K562 (cell line): ENCODE results near the gene ZNF441. TPM values are rescaled to one million over a fixed set of nuclear protein-coding genes. Genes with fewer than 3 reads are reported as not detected.

Source experiments
- ATAC-seq: fragments of 200-7000 bp; cut with Tn5 transposase; 3 replicates; pipeline ENCODE4 v1.9.1; 2020; ENCODE audit warnings: moderate library complexity
- BruUV-seq: library from RNA; stranded (reverse); fragments of 400-500 nt; replicated peaks from 2 replicates; lab custom pipeline; 2021; lab: Mats Ljungman, UMichigan
- CTCF ChIA-PET: fragments of 300-600 bp; formaldehyde crosslinking; extraction: SDS; loops from one replicate; lab custom pipeline; 2021; ENCODE audit warnings: low intra/inter-chr PET ratio; lab: Yijun Ruan, JAX
- POLR2A ChIA-PET: fragments of 300-600, 350-650 bp; sonication (Branson Sonifier 250); formaldehyde crosslinking; extraction: SDS; loops from one replicate; lab custom pipeline; 2021; ENCODE audit warnings: antibody characterized with exemption, inconsistent platforms; lab: Yijun Ruan, JAX
- DNase-seq, 4 experiments: peaks; one replicate each; pipeline versions ENCODE4 v3.0.0 to v3.0.0-alpha.2; 2011 to 2018; ENCODE audit warnings: low spot score in 3 of 4, mixed read lengths in 3 of 4; ENCODE audit errors: extremely low read depth in 1 of 4
- FAIRE-seq: peaks from 2 replicates; lab custom pipeline; 2011; peaks lifted over from hg19 to GRCh38; lab: Jason Lieb, UNC
- H2AFZ ChIP-seq: 2 replicates; pipeline ENCODE4 v1.6.0; 2011; ENCODE audit warnings: low read depth, low read length, control low read depth, inconsistent platforms
- H3K27ac ChIP-seq: fragments of 200-600 bp; 3 replicates; pipeline ENCODE4 v1.8.0; 2011; ENCODE audit warnings: low read depth, mild to moderate bottlenecking, control low read depth, inconsistent platforms, low read length, moderate library complexity, mixed read lengths; ENCODE audit errors: extremely low read depth
- H3K27me3 ChIP-seq, 2 experiments: fragments of 300-600 bp in 1 of 2; 2 replicates in 1 of 2; 3 replicates in 1 of 2; pipeline versions ENCODE4 v1.6.0 to v1.8.0; 2011; ENCODE audit warnings: inconsistent platforms in 2 of 2, low read length in 2 of 2, mild to moderate bottlenecking in 1 of 2, mixed read lengths in 1 of 2, moderate library complexity in 1 of 2; ENCODE audit not compliant: control insufficient read depth in 2 of 2, insufficient read depth in 2 of 2
- H3K36me3 ChIP-seq: fragments of 300-600 bp; 3 replicates; pipeline ENCODE4 v1.8.0; 2011; ENCODE audit warnings: mild to moderate bottlenecking, low read length, inconsistent platforms; ENCODE audit not compliant: control insufficient read depth, insufficient read depth
- H3K4me1 ChIP-seq, 2 experiments: fragments of 200-600 bp in 1 of 2; replicated peaks in 1 of 2; 2 replicates in 1 of 2; 3 replicates in 1 of 2; pipeline versions ENCODE4 v1.5.1 to v1.8.0; 2011; ENCODE audit warnings: inconsistent platforms in 2 of 2, low read length in 2 of 2, mild to moderate bottlenecking in 1 of 2, mixed read lengths in 1 of 2, moderate library complexity in 1 of 2; ENCODE audit not compliant: control insufficient read depth in 2 of 2, insufficient read depth in 2 of 2
- H3K4me2 ChIP-seq: 2 replicates; pipeline ENCODE4 v1.6.1; 2011; ENCODE audit warnings: low read length, control low read depth, inconsistent platforms, mixed read lengths; ENCODE audit not compliant: insufficient read depth
- H3K4me3 ChIP-seq: fragments of 200-600 bp; sonication (generic), shearing (Covaris generic); 2 replicates; pipeline ENCODE4 v1.5.1; 2016; ENCODE audit warnings: control low read depth, inconsistent platforms
- H3K79me2 ChIP-seq: fragments of 200-600 bp; 3 replicates; pipeline ENCODE4 v1.8.0; 2011; ENCODE audit warnings: low read length, inconsistent platforms; ENCODE audit not compliant: control insufficient read depth, insufficient read depth
- H3K9ac ChIP-seq, 2 experiments: 2 replicates each; pipeline versions ENCODE4 v1.6.0 to v1.6.1; 2011; ENCODE audit warnings: low read depth in 2 of 2, low read length in 2 of 2, control low read depth in 1 of 2, inconsistent platforms in 1 of 2, mild to moderate bottlenecking in 1 of 2, mixed read lengths in 1 of 2; ENCODE audit not compliant: insufficient read depth in 1 of 2
- H3K9me1 ChIP-seq: one replicate; pipeline ENCODE4 v1.6.0; 2011; ENCODE audit warnings: inconsistent platforms, mild to moderate bottlenecking, low read length, moderate library complexity; ENCODE audit not compliant: control insufficient read depth, insufficient read depth
- H3K9me3 ChIP-seq: replicated peaks from 2 replicates; pipeline ENCODE4 v1.5.1; 2011; ENCODE audit warnings: low read depth, low read length, inconsistent platforms; ENCODE audit not compliant: control insufficient read depth, insufficient read depth
- H4K20me1 ChIP-seq: replicated peaks from 2 replicates; pipeline ENCODE4 v1.6.1; 2011; ENCODE audit warnings: low read length, inconsistent platforms, mixed read lengths; ENCODE audit not compliant: control insufficient read depth, insufficient read depth
- ADNP ChIP-seq: fragments of 200-800 bp; sonication (Bioruptor generic); IDR thresholded peaks from 2 replicates; pipeline ENCODE4 v1.6.1; 2016; ENCODE audit warnings: missing genetic modification characterization, missing compliant biosample characterization
- POLR2G ChIP-seq: fragments of 200-400 bp; formaldehyde crosslinking; IDR thresholded peaks from 2 replicates; pipeline ENCODE4 v1.6.1; 2017; ENCODE audit warnings: low read depth, mild to moderate bottlenecking, antibody characterized with exemption, low read length, moderate library complexity
- SMARCE1 ChIP-seq: fragments of 450-650 bp; IDR thresholded peaks from 2 replicates; pipeline ENCODE4 v1.7.1; 2016; ENCODE audit warnings: mild to moderate bottlenecking
- ZBTB33 ChIP-seq: sonication (generic); formaldehyde crosslinking; IDR thresholded peaks from 2 replicates; pipeline ENCODE4 v1.8.1; 2023; ENCODE audit warnings: mild to moderate bottlenecking, missing genetic modification reagents
- ZBTB34 ChIP-seq: fragments of 250-450 bp; sonication (Bioruptor Pico); IDR thresholded peaks from 2 replicates; pipeline ENCODE4 v1.8.0; 2021; ENCODE audit warnings: mild to moderate bottlenecking, moderate library complexity
- ZNF77 ChIP-seq: fragments of 250-450 bp; sonication (Bioruptor Pico); IDR thresholded peaks from 2 replicates; pipeline ENCODE4 v1.5.0; 2020
- in situ Hi-C: fragments of 300-500 bp; cut with MboI; formaldehyde crosslinking; loops from 4 replicates; pipeline ENCODE4 v1.15.0; 2018; ENCODE audit warnings: inconsistent platforms, mixed read lengths
- intact Hi-C: fragments of 100-400 bp; cut with micrococcal nuclease; formaldehyde crosslinking; loops from 2 replicates; pipeline ENCODE4 v1.14.2; 2022
- polyA plus RNA-seq, 8 experiments: library from polyadenylated mRNA; depleted of rRNA in 4 of 8; stranded (reverse) in 5 of 8; unstranded in 3 of 8; fragments of >200 nt; fragmentation: Nextera tagmentation in 2 of 8; fragmentation: Illumina TruSeq in 1 of 8; extraction: Ambion mirVana in 2 of 8; extraction: Trizol in 1 of 8; gene quantifications; 2 replicates each; pipeline versions ENCODE4 v1.2.1 to v1.2.3, GENCODE V29; 2011 to 2014; ENCODE audit warnings: inconsistent platforms in 1 of 8, missing spikeins in 1 of 8
- total RNA-seq, 7 experiments: library from RNA; depleted of rRNA in 6 of 7; stranded (reverse); fragments of >200 nt in 6 of 7; fragmentation: Illumina TruSeq in 2 of 7; extraction: Trizol in 2 of 7; gene quantifications; 2 replicates each; pipeline versions ENCODE4 v1.2.1 to v1.2.3, GENCODE V29; 2011 to 2021; ENCODE audit warnings: low replicate concordance in 1 of 7
- TF ChIP-seq, protein P1 (sequence below): IDR thresholded peaks from 2 replicates; pipeline ENCODE4 v1.6.1; 2016; ENCODE audit warnings: missing genetic modification characterization, missing compliant biosample characterization

The ZNF441 gene
- total and polyA plus RNA-seq, 9 of the 15 experiments (the other 6 are each of a cell fraction or from before 2014, with no cell fraction given), result 1.9 to 14.0 (median 7.8) TPM

DNA sequence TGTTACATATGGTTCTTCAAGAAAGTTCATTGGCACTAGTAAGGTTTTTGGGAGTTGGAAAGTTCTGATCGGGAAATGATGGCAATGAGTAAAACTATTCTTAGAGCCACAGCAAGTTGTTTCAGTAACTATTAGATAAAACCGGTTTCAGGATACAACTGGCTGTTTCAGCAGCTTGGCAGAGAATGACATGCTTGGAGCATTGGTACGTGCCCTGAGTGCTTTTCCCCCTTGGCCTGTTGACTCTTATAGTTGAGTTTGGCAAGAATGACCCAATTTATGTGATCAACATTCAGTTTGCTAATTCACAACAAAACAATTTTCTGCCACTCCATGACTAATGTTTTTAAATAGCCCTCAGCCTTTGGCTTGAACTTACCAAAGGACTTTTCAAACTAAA lies 20.7 kb downstream of the ZNF441 start (continued):
- no peak for TF ChIP-seq ZBTB33 (CRISPR knock-in tag)

- DNase-seq, result no peak
- FAIRE-seq, result no peak
- no peaks in the 10 kb centered on the region for H3K36me3 ChIP-seq
- TF ChIP-seq ZBTB34 (CRISPR knock-in tag) (no peak), POLR2G (no peak), ZNF77 (no peak), SMARCE1 (no peak), ADNP (tag) (no peak)
- TF ChIP-seq, protein P1, sequence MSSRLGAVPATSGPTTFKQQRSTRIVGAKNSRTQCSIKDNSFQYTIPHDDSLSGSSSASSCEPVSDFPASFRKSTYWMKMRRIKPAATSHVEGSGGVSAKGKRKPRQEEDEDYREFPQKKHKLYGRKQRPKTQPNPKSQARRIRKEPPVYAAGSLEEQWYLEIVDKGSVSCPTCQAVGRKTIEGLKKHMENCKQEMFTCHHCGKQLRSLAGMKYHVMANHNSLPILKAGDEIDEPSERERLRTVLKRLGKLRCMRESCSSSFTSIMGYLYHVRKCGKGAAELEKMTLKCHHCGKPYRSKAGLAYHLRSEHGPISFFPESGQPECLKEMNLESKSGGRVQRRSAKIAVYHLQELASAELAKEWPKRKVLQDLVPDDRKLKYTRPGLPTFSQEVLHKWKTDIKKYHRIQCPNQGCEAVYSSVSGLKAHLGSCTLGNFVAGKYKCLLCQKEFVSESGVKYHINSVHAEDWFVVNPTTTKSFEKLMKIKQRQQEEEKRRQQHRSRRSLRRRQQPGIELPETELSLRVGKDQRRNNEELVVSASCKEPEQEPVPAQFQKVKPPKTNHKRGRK (tag), result peak; percentile 38; the same call in 1 of the 2 replicates
- H4K20me1 ChIP-seq, result no peaks in the 10 kb centered on the region
- H3K9me3 ChIP-seq, result peaks cover 7% of the 10 kb centered on the region; the same call in 1 of the 2 replicates
- H3K9ac ChIP-seq, result no peak overlapping the region
- intact Hi-C loops (loop anchor here (10.0 kb wide), 1 partner anchor 62 kb away; no protein-coding TSS in a partner anchor), in situ Hi-C loops (loop anchor here (10.0 kb wide), 1 partner anchor 352 kb away; the partner anchor contains the start of gene ZNF20)
- H3K4me3 ChIP-seq, result no peak overlapping the region
- no peaks in the 10 kb centered on the region for H3K79me2 ChIP-seq
- no peaks in the 10 kb centered on the region for H3K9me1 ChIP-seq
- BruUV-seq, result no TSS peak
- ATAC-seq, result no peak
- POLR2A ChIA-PET, result no interaction called here
- no peak overlapping the region for H3K4me2 ChIP-seq
- no peak overlapping the region for H3K27ac ChIP-seq
- CTCF ChIA-PET, result no interaction called here
- H2AFZ ChIP-seq, result no peak overlapping the region
- H3K27me3 ChIP-seq, result no peaks in the 10 kb centered on the region
- H3K4me1 ChIP-seq, result peaks cover 3 to 8% of the 10 kb centered on the region in 2 experiments; a peak in 3 of 5 replicates
Observed at GRCh38 chr19:11792942-11793341, 26.1 kb downstream of the ZNF441 start.
